A549 (cell line): ENCODE results near the gene TAOK3. TPM values are rescaled to one million over a fixed set of nuclear protein-coding genes. Genes with fewer than 3 reads are reported as not detected.

Source experiments
- ATAC-seq, 2 experiments: fragments of 200-7000 bp in 1 of 2; fragments of >200 bp in 1 of 2; cut with Nextera tagmentation in 1 of 2; cut with Tn5 transposase in 1 of 2; 3 replicates each; pipeline versions ENCODE4 v1.8.0 to v1.9.1; 2018 to 2020; ENCODE audit warnings: mild to moderate bottlenecking in 1 of 2, moderate library complexity in 1 of 2
- CTCF ChIA-PET: fragments of 300-600 bp; sonication (Branson Sonifier 250); formaldehyde crosslinking; extraction: SDS; loops from one replicate; lab custom pipeline; 2021; ENCODE audit warnings: antibody characterized with exemption, inconsistent platforms; lab: Yijun Ruan, JAX
- POLR2A ChIA-PET: fragments of 350-600 bp; formaldehyde crosslinking; extraction: SDS; loops from one replicate; lab custom pipeline; 2021; ENCODE audit warnings: antibody characterized with exemption, inconsistent platforms; lab: Yijun Ruan, JAX
- DNase-seq, 2 experiments: peaks; one replicate each; pipeline versions ENCODE4 v3.0.0 to v3.0.0-alpha.2; 2011 to 2016; ENCODE audit warnings: low read depth in 1 of 2, low spot score in 1 of 2
- FAIRE-seq: peaks from 2 replicates; lab custom pipeline; 2011; peaks lifted over from hg19 to GRCh38; lab: Jason Lieb, UNC
- H3K27ac ChIP-seq, 2 experiments: fragments of >200 bp; sonication (Bioruptor Twin); formaldehyde crosslinking; 3 replicates each; pipeline ENCODE4 v1.5.1; 2016 to 2017
- H3K4me1 ChIP-seq: fragments of >200 bp; sonication (Bioruptor Twin); formaldehyde crosslinking; 3 replicates; pipeline ENCODE4 v1.6.1; 2016
- H3K4me2 ChIP-seq: fragments of >200 bp; sonication (Bioruptor Twin); formaldehyde crosslinking; 3 replicates; pipeline ENCODE4 v1.6.1; 2016
- H3K4me3 ChIP-seq: fragments of >200 bp; sonication (Bioruptor Twin); formaldehyde crosslinking; 3 replicates; pipeline ENCODE4 v1.5.1; 2016
- H3K9me3 ChIP-seq: fragments of >200 bp; sonication (Bioruptor Twin); formaldehyde crosslinking; 3 replicates; pipeline ENCODE4 v1.6.1; 2016
- CBX2 ChIP-seq: fragments of 200-600 bp; sonication (generic); IDR thresholded peaks from 2 replicates; pipeline ENCODE4 v1.6.1; 2016; ENCODE audit warnings: low read depth, mild to moderate bottlenecking, borderline replicate concordance
- EHF ChIP-seq: fragments of 250-450 bp; sonication (Bioruptor Pico); IDR thresholded peaks from 2 replicates; pipeline ENCODE4 v1.5.0; 2020; ENCODE audit warnings: mild to moderate bottlenecking
- FOSB ChIP-seq: fragments of 250-450 bp; sonication (Bioruptor Pico); IDR thresholded peaks from 2 replicates; pipeline ENCODE4 v1.5.0; 2020; ENCODE audit warnings: mild to moderate bottlenecking, moderate library complexity
- HEYL ChIP-seq: fragments of 250-450 bp; sonication (Bioruptor Pico); IDR thresholded peaks from 2 replicates; pipeline ENCODE4 v1.8.0; 2021; ENCODE audit warnings: mild to moderate bottlenecking, moderate library complexity
- JUNB ChIP-seq: fragments of >200 bp; sonication (Bioruptor Twin); formaldehyde crosslinking; IDR thresholded peaks from 2 replicates; pipeline ENCODE4 v1.6.1; 2016
- KDM5A ChIP-seq: fragments of 200-600 bp; sonication (generic); IDR thresholded peaks from 2 replicates; pipeline ENCODE4 v1.6.1; 2016; ENCODE audit warnings: antibody characterized with exemption, mild to moderate bottlenecking
- NFE2L2 ChIP-seq: fragments of 150-350 bp; conservative IDR thresholded peaks from 2 replicates; pipeline ENCODE4 v1.6.1; 2014; ENCODE audit warnings: low read length
- RARB ChIP-seq: fragments of 250-450 bp; sonication (Bioruptor Pico); IDR thresholded peaks from 2 replicates; pipeline ENCODE4 v1.8.0; 2021; ENCODE audit warnings: mild to moderate bottlenecking, moderate library complexity
- SMC3 ChIP-seq: fragments of >200 bp; sonication (Bioruptor Twin); formaldehyde crosslinking; IDR thresholded peaks from 3 replicates; pipeline ENCODE4 v1.6.1; 2018; ENCODE audit warnings: inconsistent platforms
- ZC3H11A ChIP-seq: fragments of 450-650 bp; IDR thresholded peaks from 2 replicates; pipeline ENCODE4 v1.6.1; 2014; ENCODE audit warnings: antibody characterized with exemption, mild to moderate bottlenecking
- ZSCAN20 ChIP-seq: fragments of 250-450 bp; sonication (Bioruptor Pico); IDR thresholded peaks from 2 replicates; pipeline ENCODE4 v1.8.0; 2022; ENCODE audit warnings: mild to moderate bottlenecking, moderate library complexity
- WGBS: methylation state at CpG from one replicate; pipeline ENCODE4 v1.1.6; 2017; ENCODE audit errors: missing lambda C conversion rate; 5-methylcytosine and 5-hydroxymethylcytosine counted together
- polyA plus RNA-seq, 4 experiments: library from polyadenylated mRNA; depleted of rRNA in 3 of 4; stranded (reverse); fragments of >200 nt; fragmentation: RNase III in 1 of 4; extraction: RNeasy Plus Mini Kit Qiagen cat#74134 plus additional on column Dnase treatment in 1 of 4; gene quantifications; 2 replicates in 3 of 4; 3 replicates in 1 of 4; pipeline ENCODE4 v1.2.3, GENCODE V29; 2011 to 2017
- TF ChIP-seq, protein P1 (sequence below): fragments of >200 bp; sonication (Bioruptor Twin); formaldehyde crosslinking; IDR thresholded peaks from 3 replicates; pipeline ENCODE4 v1.5.1; 2016

The TAOK3 gene
- polyA plus RNA-seq, 2 of the 4 experiments (the other 2 are of a cell fraction), result 13.1 to 27.6 TPM

- ATAC-seq, result no peak
- Histone ChIP-seq H3K27ac (no peak overlapping the region), H3K4me1 (no peaks in the 10 kb centered on the region), H3K4me3 (no peak overlapping the region)
- POLR2A ChIA-PET, result no interaction called here
- no peak for TF ChIP-seq EHF (CRISPR knock-in tag)
- TF ChIP-seq HEYL (CRISPR knock-in tag), result no peak
- TF ChIP-seq SMC3, result no peak
- TF ChIP-seq ZSCAN20 (CRISPR knock-in tag), result no peak
- TF ChIP-seq FOSB (CRISPR knock-in tag), result no peak
- TF ChIP-seq, all 56 proteins: peak for 0
- H3K9me3 ChIP-seq, result no peaks in the 10 kb centered on the region
- no peak overlapping the region for H3K4me2 ChIP-seq
- no peak for DNase-seq
- 50% methylated on average over 4 of the region's 4 CpGs for WGBS
- no peak for FAIRE-seq
- CTCF ChIA-PET, result interaction anchor here (1.0 to 1.4 kb wide), 3 partner anchors 9 to 102 kb away, joined by 3 to 5 read pairs (median 4); partner anchors contain the start of gene SUDS3
Measured at GRCh38 chr12:118274066-118274465, 98.6 kb downstream of the TAOK3 start.

GRCh38 chr12:118271770-118272417, 100.8 kb downstream of the TAOK3 start:
- H3K4me3 ChIP-seq, result no peak overlapping the region
- ATAC-seq, result no peak
- H3K4me2 ChIP-seq, result no peak overlapping the region
- ChIA-PET CTCF (no interaction called here), POLR2A (no interaction called here)
- TF ChIP-seq RARB, result no peak
- no peak for DNase-seq
- no peaks in the 10 kb centered on the region for H3K9me3 ChIP-seq
- WGBS, result 77% methylated on average over 5 of the region's 5 CpGs
- H3K27ac ChIP-seq, result no peak overlapping the region
- FAIRE-seq, result no peak
- H3K4me1 ChIP-seq, result no peaks in the 10 kb centered on the region

- Histone ChIP-seq H3K9me3 (no peaks in the 10 kb centered on the region), H3K4me3 (no peak overlapping the region), H3K4me2 (no peak overlapping the region), H3K4me1 (no peaks in the 10 kb centered on the region)
- ChIA-PET POLR2A (no interaction called here), CTCF (no interaction called here)
- ATAC-seq (no peak), FAIRE-seq (no peak)
- TF ChIP-seq, protein P1, sequence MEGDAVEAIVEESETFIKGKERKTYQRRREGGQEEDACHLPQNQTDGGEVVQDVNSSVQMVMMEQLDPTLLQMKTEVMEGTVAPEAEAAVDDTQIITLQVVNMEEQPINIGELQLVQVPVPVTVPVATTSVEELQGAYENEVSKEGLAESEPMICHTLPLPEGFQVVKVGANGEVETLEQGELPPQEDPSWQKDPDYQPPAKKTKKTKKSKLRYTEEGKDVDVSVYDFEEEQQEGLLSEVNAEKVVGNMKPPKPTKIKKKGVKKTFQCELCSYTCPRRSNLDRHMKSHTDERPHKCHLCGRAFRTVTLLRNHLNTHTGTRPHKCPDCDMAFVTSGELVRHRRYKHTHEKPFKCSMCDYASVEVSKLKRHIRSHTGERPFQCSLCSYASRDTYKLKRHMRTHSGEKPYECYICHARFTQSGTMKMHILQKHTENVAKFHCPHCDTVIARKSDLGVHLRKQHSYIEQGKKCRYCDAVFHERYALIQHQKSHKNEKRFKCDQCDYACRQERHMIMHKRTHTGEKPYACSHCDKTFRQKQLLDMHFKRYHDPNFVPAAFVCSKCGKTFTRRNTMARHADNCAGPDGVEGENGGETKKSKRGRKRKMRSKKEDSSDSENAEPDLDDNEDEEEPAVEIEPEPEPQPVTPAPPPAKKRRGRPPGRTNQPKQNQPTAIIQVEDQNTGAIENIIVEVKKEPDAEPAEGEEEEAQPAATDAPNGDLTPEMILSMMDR, result no peak
- no peak for TF ChIP-seq RARB
- TF ChIP-seq NFE2L2, result peak; percentile 77
- TF ChIP-seq, all 56 proteins: peak for 1
- 84% methylated on average over 3 of the region's 3 CpGs for WGBS
- H3K27ac ChIP-seq, result no peak overlapping the region
- DNase-seq, result no peak
Measured at GRCh38 chr12:118271183-118271582, 101.5 kb downstream of the TAOK3 start.

DNA sequence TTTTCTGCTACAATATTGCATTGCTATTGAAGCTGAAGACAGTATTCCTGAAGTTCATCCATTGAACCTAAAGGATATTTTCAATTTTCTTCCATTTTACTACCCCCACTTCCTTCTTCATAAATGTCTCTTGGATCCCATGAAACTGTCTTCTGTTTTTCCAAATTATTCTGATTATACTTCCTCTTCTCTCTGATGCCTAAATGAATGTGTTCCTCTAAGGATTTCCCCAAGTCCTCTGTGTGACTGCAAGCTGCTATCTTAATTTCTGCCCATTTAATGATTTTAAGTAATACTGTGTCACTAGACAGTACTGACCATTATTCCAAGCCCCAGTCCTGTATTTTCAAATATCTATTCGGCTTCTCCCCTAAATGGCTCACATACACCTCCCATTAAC, 102.9 kb downstream of the TAOK3 start:
- no peak for ATAC-seq
- TF ChIP-seq JUNB, result no peak
- TF ChIP-seq CBX2, result no peak
- WGBS, result 92% methylated on average over 1 of the region's 1 CpG
- POLR2A ChIA-PET, result no interaction called here
- DNase-seq, result no peak
- CTCF ChIA-PET, result no interaction called here
- Histone ChIP-seq H3K27ac (no peak overlapping the region), H3K4me1 (no peaks in the 10 kb centered on the region), H3K9me3 (no peaks in the 10 kb centered on the region), H3K4me2 (no peak overlapping the region), H3K4me3 (no peak overlapping the region)
- no peak for FAIRE-seq

- H3K27ac ChIP-seq, result no peak overlapping the region
- ATAC-seq (no peak), FAIRE-seq (no peak), DNase-seq (no peak)
- TF ChIP-seq KDM5A (no peak), ZC3H11A (no peak)
- no peak overlapping the region for H3K4me3 ChIP-seq
- WGBS, result 78% methylated on average over 6 of the region's 6 CpGs
- 0 out of 3 replicates have a peak, but pooled peaks cover 1% of the 10 kb centered on the region for H3K4me1 ChIP-seq
- no peak overlapping the region for H3K4me2 ChIP-seq
- CTCF ChIA-PET, result interaction anchor here (0.6 to 1.4 kb wide), 2 partner anchors 117 to 198 kb away, joined by 3 to 5 read pairs; partner anchors contain the start of genes SUDS3 and WSB2
- H3K9me3 ChIP-seq, result peaks cover 6% of the 10 kb centered on the region; the same call in 1 of the 3 replicates
- POLR2A ChIA-PET, result no interaction called here
Measured at GRCh38 chr12:118259079-118259478, 113.6 kb downstream of the TAOK3 start.
